ENCODE measurements around the gene DLEC1.
"Not testable (repeated sequence)": the region's sequence is repeated elsewhere in the genome, so short reads cannot be mapped to it uniquely, and the experiment has no call there.

- TF ChIP-seq POLR2A, POLR2AphosphoS5 (IDR thresholded peaks at IDR 0.05; ENCODE audit: low read depth, low read length): not testable (repeated sequence)
Observed at GRCh38 chr3:38160704-38161103, 121.7 kb downstream of the DLEC1 start.

Measured in GM12892 (cell line).